Neural cell (in vitro differentiated cells): ENCODE measurements around the gene RXFP2.

Experiments
- EP300 ChIP-seq: fragments of 450-650 bp; conservative IDR thresholded peaks from 2 replicates; pipeline ENCODE4 v1.6.1; 2014; ENCODE audit warnings: antibody characterized with exemption, mild to moderate bottlenecking, moderate library complexity; ENCODE audit not compliant: poor library complexity, severe bottlenecking
- EZH2 ChIP-seq: fragments of 200-600, 300-800 bp; shearing (Covaris generic), sonication (generic); IDR thresholded peaks from 2 replicates; pipeline ENCODE4 v1.6.1; 2014; ENCODE audit warnings: antibody characterized with exemption, low read length, borderline replicate concordance, mild to moderate bottlenecking; ENCODE audit not compliant: insufficient read depth, poor library complexity, severe bottlenecking
- MXI1 ChIP-seq: fragments of 450-650 bp; conservative IDR thresholded peaks from 2 replicates; pipeline ENCODE4 v1.6.1; 2014; ENCODE audit warnings: antibody characterized with exemption, mild to moderate bottlenecking; ENCODE audit not compliant: poor library complexity, severe bottlenecking
- POLR2AphosphoS5 ChIP-seq: IDR thresholded peaks from 2 replicates; pipeline ENCODE4 v1.6.1; 2012
- RAD21 ChIP-seq: fragments of 450-650 bp; conservative IDR thresholded peaks from 2 replicates; pipeline ENCODE4 v1.6.1; 2014; ENCODE audit warnings: antibody characterized with exemption, mild to moderate bottlenecking, moderate library complexity
- TAF1 ChIP-seq: IDR thresholded peaks from 2 replicates; pipeline ENCODE4 v1.6.1; 2012; ENCODE audit warnings: low read depth
- TF ChIP-seq, protein P1 (sequence below): fragments of 450-650 bp; IDR thresholded peaks from 2 replicates; pipeline ENCODE4 v1.5.1; 2014; ENCODE audit warnings: antibody characterized with exemption, mild to moderate bottlenecking, moderate library complexity; ENCODE audit not compliant: poor library complexity, severe bottlenecking
- TF ChIP-seq, protein P2 (sequence below): IDR thresholded peaks from 2 replicates; pipeline ENCODE4 v1.6.1; 2012; ENCODE audit warnings: borderline replicate concordance

GRCh38 chr13:31807090-31807541, 67.8 kb downstream of the RXFP2 start:
- TF ChIP-seq, protein P1, sequence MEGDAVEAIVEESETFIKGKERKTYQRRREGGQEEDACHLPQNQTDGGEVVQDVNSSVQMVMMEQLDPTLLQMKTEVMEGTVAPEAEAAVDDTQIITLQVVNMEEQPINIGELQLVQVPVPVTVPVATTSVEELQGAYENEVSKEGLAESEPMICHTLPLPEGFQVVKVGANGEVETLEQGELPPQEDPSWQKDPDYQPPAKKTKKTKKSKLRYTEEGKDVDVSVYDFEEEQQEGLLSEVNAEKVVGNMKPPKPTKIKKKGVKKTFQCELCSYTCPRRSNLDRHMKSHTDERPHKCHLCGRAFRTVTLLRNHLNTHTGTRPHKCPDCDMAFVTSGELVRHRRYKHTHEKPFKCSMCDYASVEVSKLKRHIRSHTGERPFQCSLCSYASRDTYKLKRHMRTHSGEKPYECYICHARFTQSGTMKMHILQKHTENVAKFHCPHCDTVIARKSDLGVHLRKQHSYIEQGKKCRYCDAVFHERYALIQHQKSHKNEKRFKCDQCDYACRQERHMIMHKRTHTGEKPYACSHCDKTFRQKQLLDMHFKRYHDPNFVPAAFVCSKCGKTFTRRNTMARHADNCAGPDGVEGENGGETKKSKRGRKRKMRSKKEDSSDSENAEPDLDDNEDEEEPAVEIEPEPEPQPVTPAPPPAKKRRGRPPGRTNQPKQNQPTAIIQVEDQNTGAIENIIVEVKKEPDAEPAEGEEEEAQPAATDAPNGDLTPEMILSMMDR = no peak
- TF ChIP-seq EZH2 (no peak), POLR2AphosphoS5 (no peak), TAF1 (no peak), EP300 (no peak), MXI1 (no peak), RAD21 (no peak)
- TF ChIP-seq, protein P2, sequence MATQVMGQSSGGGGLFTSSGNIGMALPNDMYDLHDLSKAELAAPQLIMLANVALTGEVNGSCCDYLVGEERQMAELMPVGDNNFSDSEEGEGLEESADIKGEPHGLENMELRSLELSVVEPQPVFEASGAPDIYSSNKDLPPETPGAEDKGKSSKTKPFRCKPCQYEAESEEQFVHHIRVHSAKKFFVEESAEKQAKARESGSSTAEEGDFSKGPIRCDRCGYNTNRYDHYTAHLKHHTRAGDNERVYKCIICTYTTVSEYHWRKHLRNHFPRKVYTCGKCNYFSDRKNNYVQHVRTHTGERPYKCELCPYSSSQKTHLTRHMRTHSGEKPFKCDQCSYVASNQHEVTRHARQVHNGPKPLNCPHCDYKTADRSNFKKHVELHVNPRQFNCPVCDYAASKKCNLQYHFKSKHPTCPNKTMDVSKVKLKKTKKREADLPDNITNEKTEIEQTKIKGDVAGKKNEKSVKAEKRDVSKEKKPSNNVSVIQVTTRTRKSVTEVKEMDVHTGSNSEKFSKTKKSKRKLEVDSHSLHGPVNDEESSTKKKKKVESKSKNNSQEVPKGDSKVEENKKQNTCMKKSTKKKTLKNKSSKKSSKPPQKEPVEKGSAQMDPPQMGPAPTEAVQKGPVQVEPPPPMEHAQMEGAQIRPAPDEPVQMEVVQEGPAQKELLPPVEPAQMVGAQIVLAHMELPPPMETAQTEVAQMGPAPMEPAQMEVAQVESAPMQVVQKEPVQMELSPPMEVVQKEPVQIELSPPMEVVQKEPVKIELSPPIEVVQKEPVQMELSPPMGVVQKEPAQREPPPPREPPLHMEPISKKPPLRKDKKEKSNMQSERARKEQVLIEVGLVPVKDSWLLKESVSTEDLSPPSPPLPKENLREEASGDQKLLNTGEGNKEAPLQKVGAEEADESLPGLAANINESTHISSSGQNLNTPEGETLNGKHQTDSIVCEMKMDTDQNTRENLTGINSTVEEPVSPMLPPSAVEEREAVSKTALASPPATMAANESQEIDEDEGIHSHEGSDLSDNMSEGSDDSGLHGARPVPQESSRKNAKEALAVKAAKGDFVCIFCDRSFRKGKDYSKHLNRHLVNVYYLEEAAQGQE = no peak
